ENCODE data around the gene STK11.
A peak's percentile ranks its signal among the peaks of the same experiment; 100 is the strongest.

STK11 gene

GRCh38 chr19:1261538-1261797, 55.9 kb downstream of the STK11 start:
- TF ChIP-seq GABPA (IDR thresholded peaks at IDR 0.05; ENCODE audit: low read depth), result no peak
- no peak for TF ChIP-seq REST (IDR thresholded peaks at IDR 0.05; ENCODE audit: insufficient replicate concordance, low read depth)
- TF ChIP-seq SPI1 (IDR thresholded peaks at IDR 0.05; ENCODE audit: borderline replicate concordance, low read depth), result no peak
- TF ChIP-seq POLR2AphosphoS5 (IDR thresholded peaks at IDR 0.05; ENCODE audit: low read depth), result no peak
- TF ChIP-seq CTCF (IDR thresholded peaks at IDR 0.05; ENCODE audit: insufficient read depth, low read length), result no peak
- Histone ChIP-seq H3K27ac (replicated peaks) (peak overlapping the region; percentile 86), H3K27me3 (ENCODE audit: insufficient read depth, poor library complexity, severe bottlenecking) (no peaks in the 10 kb centered on the region), H3K4me3 (replicated peaks; ENCODE audit: insufficient read depth, low read length) (peak overlapping the region; percentile 64)
- no peak for DNase-seq (ENCODE audit: low read depth in 1 of 2, low spot score in 1 of 2)

GRCh38 chr19:1261798-1262622, 56.4 kb downstream of the STK11 start:
- TF ChIP-seq SPI1 (IDR thresholded peaks at IDR 0.05; ENCODE audit: borderline replicate concordance, low read depth), result no peak
- no peak for TF ChIP-seq POLR2AphosphoS5 (IDR thresholded peaks at IDR 0.05; ENCODE audit: low read depth)
- no peak for TF ChIP-seq GABPA (IDR thresholded peaks at IDR 0.05; ENCODE audit: low read depth)
- TF ChIP-seq CTCF (IDR thresholded peaks at IDR 0.05; ENCODE audit: insufficient read depth, low read length), result no peak
- TF ChIP-seq REST (IDR thresholded peaks at IDR 0.05; ENCODE audit: insufficient replicate concordance, low read depth), result no peak
- H3K27ac ChIP-seq (replicated peaks), result peak overlapping the region; percentile 86
- no peaks in the 10 kb centered on the region for H3K27me3 ChIP-seq (ENCODE audit: insufficient read depth, poor library complexity, severe bottlenecking)
- H3K4me3 ChIP-seq (replicated peaks; ENCODE audit: insufficient read depth, low read length), result peak overlapping the region; percentile 64
- peak; percentile 43 to 53 for DNase-seq (ENCODE audit: low read depth in 1 of 2, low spot score in 1 of 2)

- no peak for DNase-seq (ENCODE audit: low read depth in 1 of 2, low spot score in 1 of 2)
- TF ChIP-seq SPI1 (IDR thresholded peaks at IDR 0.05; ENCODE audit: borderline replicate concordance, low read depth) (no peak), POLR2AphosphoS5 (IDR thresholded peaks at IDR 0.05; ENCODE audit: low read depth) (no peak), REST (IDR thresholded peaks at IDR 0.05; ENCODE audit: insufficient replicate concordance, low read depth) (no peak), CTCF (IDR thresholded peaks at IDR 0.05; ENCODE audit: insufficient read depth, low read length) (no peak), GABPA (IDR thresholded peaks at IDR 0.05; ENCODE audit: low read depth) (no peak)
- no peaks in the 10 kb centered on the region for H3K27me3 ChIP-seq (ENCODE audit: insufficient read depth, poor library complexity, severe bottlenecking)
- no peak overlapping the region for H3K27ac ChIP-seq (replicated peaks)
- H3K4me3 ChIP-seq (replicated peaks; ENCODE audit: insufficient read depth, low read length), result no peak overlapping the region
Measured at GRCh38 chr19:1262623-1263123, 57.1 kb downstream of the STK11 start.

Measured in HL-60 (cell line).